ENCODE results near the gene SYS1.

GRCh38 chr20:45368221-45368980 lies 5.4 kb downstream of the SYS1 start:
- TF ChIP-seq, protein P1, sequence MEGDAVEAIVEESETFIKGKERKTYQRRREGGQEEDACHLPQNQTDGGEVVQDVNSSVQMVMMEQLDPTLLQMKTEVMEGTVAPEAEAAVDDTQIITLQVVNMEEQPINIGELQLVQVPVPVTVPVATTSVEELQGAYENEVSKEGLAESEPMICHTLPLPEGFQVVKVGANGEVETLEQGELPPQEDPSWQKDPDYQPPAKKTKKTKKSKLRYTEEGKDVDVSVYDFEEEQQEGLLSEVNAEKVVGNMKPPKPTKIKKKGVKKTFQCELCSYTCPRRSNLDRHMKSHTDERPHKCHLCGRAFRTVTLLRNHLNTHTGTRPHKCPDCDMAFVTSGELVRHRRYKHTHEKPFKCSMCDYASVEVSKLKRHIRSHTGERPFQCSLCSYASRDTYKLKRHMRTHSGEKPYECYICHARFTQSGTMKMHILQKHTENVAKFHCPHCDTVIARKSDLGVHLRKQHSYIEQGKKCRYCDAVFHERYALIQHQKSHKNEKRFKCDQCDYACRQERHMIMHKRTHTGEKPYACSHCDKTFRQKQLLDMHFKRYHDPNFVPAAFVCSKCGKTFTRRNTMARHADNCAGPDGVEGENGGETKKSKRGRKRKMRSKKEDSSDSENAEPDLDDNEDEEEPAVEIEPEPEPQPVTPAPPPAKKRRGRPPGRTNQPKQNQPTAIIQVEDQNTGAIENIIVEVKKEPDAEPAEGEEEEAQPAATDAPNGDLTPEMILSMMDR (IDR thresholded peaks at IDR 0.05; ENCODE audit: low read length) = 0 out of 2 replicates have a peak, but pooled peaks have one; percentile 12
- TF ChIP-seq EZH2phosphoT487 (IDR thresholded peaks at IDR 0.05; ENCODE audit: low read length) = no peak

All from MM.1S (cell line).